NCI-H345 treated with DMSO at 0.1 percent for 48 hours (cell line): ENCODE measurements around the gene PATL1.
"Not testable (repeated sequence)": the region's sequence is repeated elsewhere in the genome, so short reads cannot be mapped to it uniquely, and the experiment has no call there.

ENCODE experiments used
- DNase-seq: peaks from one replicate; lab custom pipeline; 2025; ENCODE audit not compliant: unreplicated experiment; lab: John Stamatoyannopoulos, UW

Gene PATL1, protein sequence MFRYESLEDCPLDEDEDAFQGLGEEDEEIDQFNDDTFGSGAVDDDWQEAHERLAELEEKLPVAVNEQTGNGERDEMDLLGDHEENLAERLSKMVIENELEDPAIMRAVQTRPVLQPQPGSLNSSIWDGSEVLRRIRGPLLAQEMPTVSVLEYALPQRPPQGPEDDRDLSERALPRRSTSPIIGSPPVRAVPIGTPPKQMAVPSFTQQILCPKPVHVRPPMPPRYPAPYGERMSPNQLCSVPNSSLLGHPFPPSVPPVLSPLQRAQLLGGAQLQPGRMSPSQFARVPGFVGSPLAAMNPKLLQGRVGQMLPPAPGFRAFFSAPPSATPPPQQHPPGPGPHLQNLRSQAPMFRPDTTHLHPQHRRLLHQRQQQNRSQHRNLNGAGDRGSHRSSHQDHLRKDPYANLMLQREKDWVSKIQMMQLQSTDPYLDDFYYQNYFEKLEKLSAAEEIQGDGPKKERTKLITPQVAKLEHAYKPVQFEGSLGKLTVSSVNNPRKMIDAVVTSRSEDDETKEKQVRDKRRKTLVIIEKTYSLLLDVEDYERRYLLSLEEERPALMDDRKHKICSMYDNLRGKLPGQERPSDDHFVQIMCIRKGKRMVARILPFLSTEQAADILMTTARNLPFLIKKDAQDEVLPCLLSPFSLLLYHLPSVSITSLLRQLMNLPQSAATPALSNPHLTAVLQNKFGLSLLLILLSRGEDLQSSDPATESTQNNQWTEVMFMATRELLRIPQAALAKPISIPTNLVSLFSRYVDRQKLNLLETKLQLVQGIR

DNA sequence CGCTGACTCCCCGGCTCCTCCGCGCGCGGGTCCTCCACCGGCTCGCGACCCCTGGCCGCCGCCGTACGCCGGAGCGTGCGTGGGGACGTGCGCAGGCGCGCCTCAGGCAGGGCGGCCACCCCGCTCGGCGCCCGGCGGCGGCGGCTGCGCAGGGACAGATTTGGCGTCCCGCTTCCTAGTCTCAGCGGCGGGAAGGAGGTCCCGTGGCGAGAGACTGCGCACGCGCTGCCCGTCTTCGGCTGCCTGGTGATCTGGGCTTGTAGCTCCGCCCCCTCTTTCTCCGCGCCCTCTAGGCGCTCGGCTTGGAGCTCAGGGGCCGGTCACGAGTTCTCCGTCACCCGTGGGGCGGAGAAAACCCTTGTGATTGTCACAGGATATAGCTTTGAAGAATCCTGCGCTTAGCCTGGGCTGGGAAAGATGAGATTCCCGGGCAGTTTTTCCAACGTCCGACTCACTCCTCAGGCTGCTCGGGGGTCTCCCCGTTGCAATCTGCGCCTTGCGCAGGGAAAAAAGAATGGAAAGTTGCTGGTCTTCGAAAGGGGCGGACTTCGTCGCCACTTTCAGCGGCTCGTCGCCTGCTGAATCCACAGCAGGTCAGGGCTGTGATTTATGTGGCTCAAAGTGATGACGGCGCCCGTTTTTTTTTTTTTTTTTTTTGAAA is at the start of gene PATL1:
PATL1 (minus strand) TSS at position 88 of the 661 bp plus-strand sequence. CDS start 142 bp downstream, outside the sequence.
- peak; percentile 97 for DNase-seq

DNA sequence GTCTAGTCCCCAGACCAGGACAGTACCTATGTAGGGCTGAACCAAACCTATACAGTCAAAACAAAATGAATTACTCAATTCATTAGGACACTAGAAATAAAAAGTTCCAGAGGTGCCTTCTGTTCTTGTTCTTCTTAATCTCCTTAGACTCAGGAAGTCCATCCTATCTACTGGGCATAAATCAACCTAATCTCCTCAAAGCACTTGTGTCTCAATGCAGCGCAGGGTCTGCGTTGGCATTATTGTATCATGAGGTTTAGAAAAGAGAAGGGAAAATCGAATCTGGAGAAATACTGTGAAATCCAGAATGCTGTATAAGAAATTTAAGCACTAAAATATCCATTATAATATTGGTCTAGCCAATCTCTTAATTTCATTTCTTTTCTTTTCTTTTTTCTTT is 47.2 kb upstream of the PATL1 start:
- DNase-seq = no peak

DNA sequence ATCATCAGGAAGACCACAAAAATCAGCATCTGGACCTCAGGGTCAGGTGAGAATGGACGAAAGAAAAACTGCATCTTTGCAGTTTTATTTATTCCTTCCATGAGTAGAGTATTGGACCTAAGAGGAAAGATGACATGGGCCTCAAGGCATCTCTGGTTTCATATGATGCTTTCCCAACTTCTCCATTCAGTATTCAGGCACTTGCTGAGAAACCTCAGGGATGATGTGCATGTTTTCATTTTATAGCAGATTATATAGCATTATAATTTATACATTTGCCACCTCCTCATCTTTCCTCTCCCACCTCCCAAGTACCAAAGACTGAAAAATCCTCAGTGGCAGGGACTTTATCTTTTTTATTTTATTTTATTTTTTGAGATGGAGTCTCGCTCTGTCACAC is 44.9 kb upstream of the PATL1 start, which contains the start of gene OR10V1:
OR10V1 (minus strand) TSS at position 101 of the 400 bp plus-strand sequence; CDS start at position 101, 0 bp downstream.
- no peak for DNase-seq

DNA sequence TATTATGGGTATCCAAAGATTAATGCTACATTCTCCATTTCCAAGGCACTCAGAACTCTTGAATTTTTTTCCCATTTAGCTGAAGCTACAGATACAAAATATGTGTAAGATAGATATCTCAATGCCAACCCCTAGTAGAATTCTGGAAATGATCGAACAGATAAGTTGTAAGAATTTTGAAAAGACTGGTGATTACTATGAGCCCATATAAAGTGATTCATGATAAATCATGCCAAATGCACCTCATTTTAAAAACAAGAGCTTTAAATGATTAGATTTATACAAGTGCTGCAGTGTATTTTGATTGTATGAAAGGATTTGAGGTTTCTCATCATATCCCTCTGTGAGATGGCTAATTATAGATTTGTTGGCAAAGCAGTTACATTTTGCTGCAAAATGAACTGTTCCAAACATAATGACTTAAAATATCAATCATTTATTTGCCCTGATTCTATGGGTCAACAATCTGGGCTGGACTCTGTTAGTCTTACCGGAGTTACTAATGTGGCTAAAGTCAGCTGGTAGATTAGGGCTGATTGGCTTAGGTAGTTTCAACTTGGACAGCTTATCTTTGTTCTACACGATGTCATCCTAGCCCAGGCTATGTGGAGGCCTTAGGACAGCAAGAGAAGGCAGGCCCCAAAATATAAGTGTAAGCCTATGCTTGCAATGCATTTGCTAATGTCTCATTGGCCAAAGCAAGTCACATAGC is 41.5 kb upstream of the PATL1 start:
- no peak for DNase-seq

DNA sequence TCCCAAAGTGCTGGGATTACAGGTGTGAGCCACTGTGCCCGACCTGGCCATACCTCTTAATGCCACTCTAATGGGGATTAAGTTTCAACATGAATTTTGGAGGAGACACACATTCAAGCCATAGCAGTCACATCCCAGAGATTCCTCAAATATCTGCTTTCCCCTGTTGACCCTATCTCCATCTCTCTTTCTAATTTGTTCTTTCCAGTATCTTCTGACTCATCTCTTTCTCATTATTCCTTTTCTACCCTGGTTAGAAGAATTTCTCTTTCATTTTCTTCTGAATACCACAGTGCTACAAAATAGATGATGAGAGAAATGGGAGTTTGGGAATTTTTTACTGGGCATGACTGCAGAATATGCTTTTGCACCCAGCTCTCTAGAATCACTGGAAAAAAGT is 39.7 kb upstream of the PATL1 start:
- DNase-seq = no peak

DNA sequence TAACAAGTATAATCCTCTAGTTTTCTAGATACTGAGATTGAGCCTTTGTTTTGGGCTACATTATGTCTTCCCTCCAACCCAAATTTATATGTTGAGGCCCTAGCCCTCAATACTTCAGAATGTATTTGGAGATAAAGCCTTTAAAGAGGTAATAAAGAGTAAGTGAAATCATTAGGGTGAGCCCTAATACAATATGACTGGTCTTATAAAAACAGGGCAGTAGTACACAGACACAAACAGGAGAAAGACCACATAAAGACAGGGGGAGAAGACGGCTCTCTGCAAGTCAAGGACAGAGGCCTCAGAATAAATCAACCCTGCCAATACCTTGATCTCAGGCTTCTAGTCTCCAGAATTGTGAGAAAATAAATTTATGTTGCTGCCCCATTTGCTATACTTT is 38.5 kb upstream of the PATL1 start:
- no peak for DNase-seq

DNA sequence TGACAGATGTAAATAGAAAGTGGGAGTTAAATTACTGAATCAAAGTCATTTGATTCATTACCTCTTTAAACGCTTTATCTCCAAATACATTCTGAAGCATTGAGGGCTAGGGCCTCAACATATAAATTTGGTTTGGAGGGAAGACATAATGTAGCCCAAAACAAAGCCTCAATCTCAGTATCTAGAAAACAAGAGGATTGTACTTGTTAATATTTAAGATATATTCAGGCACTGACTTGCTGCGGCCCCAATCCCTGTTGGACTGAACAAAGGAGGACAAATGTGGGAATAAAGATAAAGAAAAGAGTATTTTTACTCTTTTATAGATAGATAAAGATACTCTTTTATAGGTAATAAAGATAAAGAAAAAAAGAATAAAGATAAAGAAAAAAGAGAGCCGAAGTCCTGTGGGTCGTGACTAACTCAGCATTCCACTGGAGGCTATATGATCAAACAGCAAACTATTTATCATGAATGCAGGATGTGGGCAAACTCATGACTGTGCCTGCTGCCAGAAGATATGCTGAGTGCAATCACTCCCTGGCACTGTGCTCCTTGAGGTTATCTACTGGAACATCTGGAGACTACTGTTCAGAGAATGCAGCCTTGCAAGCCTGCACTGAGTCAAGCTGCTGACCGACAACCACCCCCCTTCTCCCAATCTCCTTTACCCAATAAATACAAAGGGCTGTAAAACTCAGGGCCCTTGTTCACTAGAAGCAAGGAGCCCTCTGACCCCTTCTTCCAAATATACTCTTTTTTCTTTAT is 37.9 kb upstream of the PATL1 start:
- DNase-seq = no peak

DNA sequence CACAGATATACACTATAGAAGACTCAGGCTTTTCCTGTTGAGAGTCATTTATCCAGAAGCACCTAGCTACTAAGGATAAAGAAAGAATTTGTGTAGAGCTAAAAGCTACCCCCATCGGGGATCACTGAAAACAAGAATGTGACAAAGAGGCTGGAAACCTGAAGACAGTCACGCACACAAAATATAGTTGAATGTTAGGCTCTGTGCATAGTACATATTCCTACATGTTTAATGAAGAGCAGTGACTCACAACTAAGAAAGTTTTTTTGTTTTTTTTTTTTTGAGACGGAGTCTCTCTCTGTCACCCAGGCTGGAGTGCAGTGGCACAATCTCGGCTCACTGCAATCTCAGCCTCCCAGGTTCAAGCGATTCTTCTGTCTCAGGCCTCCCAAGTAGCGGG is 36.5 kb upstream of the PATL1 start:
- DNase-seq = no peak

DNA sequence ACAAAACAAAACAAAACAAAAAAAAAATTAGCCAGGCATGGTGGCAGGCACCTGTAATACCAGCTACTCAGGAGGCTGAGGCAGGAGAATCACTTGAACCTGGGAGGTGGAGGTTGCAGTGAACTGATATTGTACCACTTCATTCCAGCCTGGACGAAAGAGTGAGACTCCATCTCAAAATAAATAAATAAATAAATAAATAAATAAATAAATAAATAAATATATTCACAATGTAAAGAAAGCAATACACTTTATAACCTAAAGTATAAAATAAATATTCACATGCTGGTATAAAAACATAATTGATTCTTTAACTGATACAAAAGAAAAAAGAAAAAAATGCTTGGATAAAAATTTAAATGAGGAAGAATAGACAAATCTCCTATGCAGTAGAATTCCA is 34.7 kb upstream of the PATL1 start:
- DNase-seq = not testable (repeated sequence)

DNA sequence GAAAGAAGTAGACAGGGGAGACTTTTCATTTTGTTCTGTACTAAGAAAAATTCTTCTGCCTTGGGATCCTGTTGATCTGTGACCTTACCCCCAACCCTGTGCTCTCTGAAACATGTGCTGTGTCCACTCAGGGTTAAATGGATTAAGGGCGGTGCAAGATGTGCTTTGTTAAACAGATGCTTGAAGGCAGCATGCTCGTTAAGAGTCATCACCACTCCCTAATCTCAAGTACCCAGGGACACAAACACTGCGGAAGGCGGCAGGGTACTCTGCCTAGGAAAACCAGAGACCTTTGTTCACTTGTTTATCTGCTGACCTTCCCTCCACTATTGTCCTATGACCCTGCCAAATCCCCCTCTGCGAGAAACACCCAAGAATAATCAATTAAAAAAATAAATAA is 31.3 kb upstream of the PATL1 start:
- DNase-seq = not testable (repeated sequence)

DNA sequence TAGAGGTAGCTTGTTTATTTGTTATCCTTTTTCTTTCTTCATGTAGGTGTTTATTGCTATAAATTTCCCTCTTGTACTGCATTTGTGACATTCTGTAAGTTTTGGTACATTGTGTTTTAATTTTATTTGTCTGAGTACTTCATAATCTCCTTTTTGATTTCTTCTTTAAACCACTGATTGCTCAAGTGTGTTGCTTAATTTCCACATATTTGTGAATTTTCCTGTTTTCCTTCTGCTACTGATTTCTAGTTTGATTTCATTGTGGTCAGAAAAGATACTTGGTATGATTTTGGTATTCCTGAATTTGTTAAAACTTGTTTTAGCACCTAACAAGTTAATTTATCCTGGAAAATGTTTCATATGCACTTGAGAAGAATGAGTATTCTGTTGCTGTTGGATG is 29.7 kb upstream of the PATL1 start:
- DNase-seq = no peak

DNA sequence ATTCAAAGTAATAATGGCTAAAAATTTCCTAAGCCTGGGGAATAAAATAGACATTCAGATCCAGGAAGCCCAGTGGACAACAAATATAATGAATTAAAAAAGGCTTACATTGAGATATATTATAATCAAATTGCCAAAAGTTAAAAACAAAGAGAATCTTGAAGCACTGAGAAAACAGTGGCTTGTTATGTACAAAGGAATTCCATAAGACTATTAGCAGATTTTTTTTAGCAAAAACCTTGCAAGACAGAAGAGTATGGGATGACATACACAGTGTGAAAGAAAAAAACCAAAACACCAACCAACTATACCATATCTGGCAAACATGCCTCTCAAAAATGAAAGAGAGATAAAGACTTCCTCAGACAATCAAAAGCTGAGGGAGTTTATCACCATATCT is 24.1 kb upstream of the PATL1 start:
- no peak for DNase-seq

DNA sequence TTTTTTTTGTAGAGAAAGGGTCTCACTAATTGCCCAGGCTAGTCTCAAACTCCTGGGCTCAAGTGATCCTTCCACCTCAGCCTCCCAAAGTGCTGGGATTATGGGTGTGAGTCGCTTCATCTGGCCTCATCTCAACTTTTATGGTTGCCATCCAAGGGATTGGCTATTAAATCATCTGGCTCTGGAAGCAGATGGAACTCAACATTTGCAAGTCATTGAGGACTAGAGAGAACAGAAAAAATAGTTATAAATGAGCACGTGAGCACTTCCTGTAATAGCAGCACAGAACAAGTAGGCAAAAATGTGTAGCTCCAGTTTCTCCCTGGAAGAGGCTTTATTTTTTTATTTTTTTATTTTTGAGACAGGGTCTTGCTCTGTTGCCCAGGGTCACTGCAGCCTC is 22.3 kb upstream of the PATL1 start:
- no peak for DNase-seq

DNA sequence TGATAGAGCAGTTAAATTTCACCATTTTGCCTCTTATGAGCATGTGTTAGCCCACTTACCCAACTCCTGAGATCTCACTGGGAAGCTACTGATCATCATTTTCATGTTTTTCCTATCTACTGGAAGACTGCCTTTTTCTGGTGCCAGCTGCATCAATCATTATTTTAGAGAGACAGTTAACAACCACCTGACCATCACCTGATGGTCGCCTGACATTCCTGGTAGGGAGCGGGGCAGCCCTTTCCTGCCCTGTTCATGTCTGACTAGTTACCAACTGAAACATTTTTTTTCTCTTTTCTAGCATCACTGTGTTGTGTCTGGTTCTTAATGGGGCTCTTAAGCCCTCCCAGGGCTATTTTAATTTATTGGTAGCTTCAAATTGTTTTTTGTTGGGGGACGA is 20.2 kb upstream of the PATL1 start:
- DNase-seq = no peak

DNA sequence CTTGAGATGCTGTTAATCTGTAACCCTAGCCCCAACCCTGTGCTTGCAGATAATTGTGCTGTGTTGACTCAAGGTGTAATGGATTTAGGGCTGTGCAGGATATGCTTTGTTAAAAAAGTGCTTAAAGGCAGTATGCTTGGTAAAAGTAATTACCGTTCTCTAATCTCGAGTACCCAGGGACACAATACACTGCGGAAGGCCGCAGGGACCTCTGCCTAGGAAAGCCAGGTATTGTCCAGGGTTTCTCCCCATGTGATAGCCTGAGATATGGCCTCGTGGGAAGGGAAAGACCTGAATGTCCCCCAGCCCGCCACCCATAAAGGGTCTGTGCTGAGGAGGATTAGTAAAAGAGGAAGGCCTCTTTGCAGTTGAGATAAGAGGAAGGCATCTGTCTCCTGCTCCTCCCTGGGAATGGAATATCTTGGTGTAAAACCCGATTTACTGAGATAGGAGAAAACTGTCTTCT is 12.5 kb upstream of the PATL1 start:
- DNase-seq = not testable (repeated sequence)

DNA sequence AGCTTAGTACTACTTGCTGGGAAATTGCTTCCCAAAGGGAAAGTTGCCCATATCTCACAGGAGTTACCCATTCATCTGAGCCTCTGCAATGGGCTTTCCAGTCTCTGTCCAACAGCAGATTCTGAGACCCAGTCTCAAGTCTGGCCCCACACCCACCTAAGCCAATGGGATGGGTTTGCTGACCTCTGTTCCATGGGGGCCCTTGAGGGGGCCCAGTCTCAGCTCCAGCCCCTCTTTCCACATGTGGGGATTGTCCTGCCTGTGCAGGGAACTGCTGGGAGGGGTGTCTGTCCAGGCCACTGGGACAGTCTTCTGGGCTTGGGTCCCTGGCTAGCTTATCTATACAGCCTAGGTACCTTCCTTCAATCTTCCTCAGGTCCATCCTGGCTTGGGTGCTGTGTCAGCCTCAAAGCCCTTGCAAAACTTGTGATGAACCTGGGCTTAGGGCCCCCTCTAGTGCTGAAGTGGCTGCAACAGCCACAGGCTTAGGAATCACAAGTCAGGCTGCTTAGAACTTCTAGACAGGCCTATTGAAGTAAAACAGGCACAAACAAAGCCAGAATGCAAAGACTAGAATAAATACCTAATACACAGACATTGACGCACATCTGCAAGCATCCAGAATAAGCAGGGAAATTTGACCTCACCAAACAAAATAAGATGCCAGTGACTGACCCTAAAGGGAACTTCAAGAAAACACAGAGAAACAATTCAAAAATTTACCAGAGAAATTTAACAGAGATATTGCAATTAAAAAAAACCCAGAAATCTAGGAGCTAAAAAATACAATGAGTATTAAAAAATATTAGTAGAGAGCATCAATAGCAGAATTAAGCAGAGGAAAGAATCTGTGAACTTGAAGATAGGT is 11.7 kb upstream of the PATL1 start:
- peak; percentile 35 for DNase-seq

DNA sequence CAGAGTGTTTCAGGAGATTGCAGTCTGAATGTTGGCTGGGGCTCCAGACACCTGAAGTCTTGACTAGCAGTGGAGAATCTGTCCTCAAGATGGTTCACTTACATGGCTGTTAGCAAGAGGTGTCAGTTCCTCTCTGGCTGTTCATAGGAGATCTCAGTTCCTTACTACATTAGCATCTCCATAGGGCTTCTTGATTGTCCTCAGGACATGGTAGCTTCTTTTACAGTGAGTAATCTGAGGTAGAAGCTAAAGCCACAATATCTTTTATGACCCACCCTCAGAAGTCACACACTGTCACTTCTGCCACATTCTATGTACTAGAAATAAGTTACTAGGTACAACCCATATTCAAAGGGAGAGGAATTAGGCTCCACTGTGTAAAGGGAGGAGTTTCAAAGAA is 10.5 kb upstream of the PATL1 start:
- DNase-seq = no peak

DNA sequence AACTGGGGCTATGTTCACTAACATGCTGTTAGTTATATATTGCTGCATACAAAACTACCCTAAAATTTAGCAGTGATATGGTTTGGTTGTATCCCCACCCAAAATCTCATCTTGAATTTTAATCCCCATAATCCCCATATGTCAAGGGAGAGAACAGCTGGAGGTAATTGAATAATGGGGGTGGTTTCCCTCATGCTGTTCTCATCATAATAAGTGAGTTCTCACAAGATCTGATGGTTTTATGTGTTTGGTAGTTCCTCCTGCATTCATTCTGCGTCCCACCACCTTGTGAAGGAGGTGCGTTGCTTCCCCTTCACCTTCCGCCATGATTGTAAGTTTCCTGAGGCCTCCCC is 10.0 kb upstream of the PATL1 start:
- no peak for DNase-seq

DNA sequence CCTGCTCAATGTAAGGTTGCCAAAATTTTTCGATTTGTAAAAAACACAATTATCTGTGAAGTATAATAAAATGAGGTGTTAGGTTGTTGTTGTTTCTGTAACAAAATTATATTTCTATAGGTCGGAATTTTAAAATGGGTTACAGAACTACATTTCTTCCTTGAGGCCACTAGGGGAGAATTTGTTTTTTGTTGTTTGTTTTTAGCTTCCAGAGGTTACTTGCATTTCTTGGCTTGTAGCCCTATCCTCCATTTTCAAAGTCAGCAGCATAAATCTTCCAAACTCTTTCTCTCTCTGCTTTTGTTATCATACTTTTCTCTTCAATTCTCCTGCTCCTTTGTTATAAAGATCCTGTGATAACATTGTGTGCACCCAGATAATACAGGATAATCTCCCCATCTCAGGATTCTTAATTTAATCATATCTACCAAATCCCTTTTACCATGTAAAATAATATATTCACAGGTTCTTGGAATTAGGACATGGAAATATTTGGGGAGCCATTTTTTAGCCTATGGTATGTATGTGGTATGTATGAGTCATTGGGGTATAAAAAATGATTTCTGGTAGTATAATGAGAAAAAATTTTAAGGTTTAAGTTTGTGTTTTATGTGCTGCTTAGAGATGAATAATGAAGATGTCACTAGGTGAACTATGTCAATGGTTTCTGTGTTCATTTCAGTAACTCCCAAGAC is 9.4 kb upstream of the PATL1 start:
- DNase-seq = no peak
